ENCODE data around the gene TECRL.
A peak's percentile ranks its signal among the peaks of the same experiment; 100 is the strongest.

TECRL gene, protein sequence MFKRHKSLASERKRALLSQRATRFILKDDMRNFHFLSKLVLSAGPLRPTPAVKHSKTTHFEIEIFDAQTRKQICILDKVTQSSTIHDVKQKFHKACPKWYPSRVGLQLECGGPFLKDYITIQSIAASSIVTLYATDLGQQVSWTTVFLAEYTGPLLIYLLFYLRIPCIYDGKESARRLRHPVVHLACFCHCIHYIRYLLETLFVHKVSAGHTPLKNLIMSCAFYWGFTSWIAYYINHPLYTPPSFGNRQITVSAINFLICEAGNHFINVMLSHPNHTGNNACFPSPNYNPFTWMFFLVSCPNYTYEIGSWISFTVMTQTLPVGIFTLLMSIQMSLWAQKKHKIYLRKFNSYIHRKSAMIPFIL

GRCh38 chr4:64409300-64409699 lies at the start of gene TECRL:
TSS of gene TECRL (minus strand) at chr4:64409450. CDS start at chr4:64409351, 99 bp downstream.
- no peak for DNase-seq

DNA sequence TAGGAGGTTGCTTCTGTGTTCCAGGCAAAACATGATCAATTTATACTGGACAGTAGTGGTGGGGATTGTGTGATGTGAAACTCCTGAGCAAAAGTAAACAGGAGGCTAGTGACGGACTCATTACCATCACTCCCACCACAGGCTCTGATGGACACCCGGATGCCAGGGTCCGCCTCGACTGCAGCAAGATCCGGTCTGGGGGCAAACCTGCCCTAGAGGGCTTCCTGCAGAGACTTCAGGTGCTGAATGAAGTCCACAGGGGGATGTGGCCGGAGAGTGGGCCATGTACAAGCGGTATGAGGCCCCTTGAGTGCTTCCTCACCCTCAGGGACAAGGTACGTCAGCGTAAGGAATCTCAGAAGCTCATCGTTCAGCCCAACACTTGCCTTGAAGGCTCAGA lies 23.4 kb upstream of the TECRL start:
- no peak for DNase-seq

DNA sequence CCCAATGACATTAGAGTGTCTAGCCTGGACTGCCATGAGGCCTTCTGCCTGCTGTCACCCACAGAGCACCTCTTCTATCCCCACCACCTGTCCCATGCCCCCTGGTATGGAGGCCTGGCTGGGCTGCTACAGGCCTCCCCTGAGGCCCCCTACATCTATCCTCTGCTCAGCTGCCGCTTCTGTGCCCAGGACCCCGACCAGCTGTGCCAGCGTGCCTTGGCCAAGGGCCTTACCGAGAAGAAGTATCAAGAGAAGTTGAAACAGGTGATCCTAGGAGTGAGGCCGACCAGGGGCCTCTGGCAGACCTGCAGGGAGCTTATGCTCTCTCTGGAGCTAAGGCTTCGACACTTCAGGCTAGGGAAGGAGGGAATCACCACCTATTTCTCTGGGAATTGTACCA lies 21.7 kb upstream of the TECRL start:
- DNase-seq: no peak

DNA sequence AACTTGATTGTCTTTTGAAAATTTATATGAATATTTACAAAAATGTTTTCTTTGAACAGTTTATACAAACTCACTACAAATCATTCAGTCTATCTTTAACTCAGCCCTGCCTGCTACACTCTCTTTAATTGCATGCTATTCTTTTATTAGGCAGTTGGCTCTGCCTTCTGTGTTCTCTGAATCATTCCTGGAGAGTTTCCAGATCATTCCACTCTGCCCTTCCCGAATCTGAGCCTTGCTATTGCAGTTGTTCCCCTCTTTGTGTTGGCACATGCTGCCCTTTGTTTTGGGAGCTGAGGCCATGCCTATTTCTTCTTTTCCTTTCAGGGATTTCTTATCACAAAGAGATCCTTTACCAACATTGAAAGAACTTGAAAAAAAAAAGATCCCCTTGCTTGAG lies 8.7 kb upstream of the TECRL start:
- no peak for DNase-seq

GRCh38 chr4:64407000-64407399 lies 2.2 kb downstream of the TECRL start:
- DNase-seq: peak; percentile 25

GRCh38 chr4:64405761-64406160 lies 3.5 kb downstream of the TECRL start:
- DNase-seq: no peak

- DNase-seq: no peak
These were observed 6.6 kb downstream of the TECRL start for GRCh38 chr4:64402684-64403083.

- no peak for DNase-seq
These were observed 9.7 kb downstream of the TECRL start for GRCh38 chr4:64399313-64400109.

DNA sequence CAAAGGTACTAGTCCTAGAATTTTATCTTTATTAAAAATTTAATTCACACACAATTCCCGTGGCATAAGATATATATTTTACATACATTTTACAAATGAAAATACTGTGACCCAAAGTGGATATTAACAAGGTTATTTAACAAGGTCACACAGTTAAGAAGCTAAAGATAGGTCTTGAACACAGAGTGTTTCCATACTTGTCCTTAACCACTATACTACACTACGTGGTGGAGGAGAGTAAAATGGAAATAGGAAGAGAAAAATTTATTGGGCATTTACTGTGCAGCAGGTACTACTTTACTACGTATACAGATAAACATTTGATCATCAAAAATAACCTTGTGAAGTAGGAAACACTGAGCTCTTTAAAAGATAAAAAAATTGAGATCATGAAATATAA lies 14.8 kb downstream of the TECRL start:
- no peak for DNase-seq

DNA sequence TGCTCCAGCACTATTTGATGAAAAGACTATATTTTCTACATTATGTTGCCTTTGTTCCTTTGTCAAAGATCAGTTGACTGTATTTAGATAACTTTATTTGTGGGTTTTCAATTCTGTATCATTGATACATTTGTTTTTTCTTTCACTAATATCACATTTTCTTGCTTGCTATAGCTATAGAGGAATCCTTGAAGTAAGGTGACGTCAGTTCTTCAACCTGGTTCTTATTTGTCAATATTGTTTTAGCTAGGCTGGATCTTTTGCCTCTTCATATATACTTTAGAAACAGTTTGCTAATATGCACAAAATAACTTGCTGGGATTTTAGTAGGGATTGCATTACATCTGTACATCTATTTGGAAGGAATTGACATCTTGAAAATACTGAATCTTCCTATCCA lies 21.0 kb downstream of the TECRL start:
- no peak for DNase-seq

DNA sequence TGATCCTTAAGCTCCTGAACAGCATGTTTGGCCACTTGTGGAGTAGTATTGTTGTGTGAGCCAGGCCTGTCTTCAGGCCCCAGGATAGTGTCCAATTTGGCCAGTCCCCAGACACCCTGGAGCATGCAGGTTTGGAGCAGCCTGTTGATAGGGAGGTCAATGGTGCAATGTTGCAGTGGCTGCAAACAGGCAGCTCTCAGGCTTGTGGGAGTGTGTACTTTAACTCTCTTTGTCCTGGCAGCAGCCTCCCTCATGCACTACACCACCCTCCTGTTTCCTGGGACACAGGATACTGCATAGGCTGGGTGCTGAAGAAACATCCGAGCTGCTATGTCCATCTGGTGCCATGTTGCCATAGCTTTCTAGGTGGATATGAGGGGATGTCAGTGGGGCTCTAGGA lies 24.0 kb downstream of the TECRL start:
- no peak for DNase-seq

DNA sequence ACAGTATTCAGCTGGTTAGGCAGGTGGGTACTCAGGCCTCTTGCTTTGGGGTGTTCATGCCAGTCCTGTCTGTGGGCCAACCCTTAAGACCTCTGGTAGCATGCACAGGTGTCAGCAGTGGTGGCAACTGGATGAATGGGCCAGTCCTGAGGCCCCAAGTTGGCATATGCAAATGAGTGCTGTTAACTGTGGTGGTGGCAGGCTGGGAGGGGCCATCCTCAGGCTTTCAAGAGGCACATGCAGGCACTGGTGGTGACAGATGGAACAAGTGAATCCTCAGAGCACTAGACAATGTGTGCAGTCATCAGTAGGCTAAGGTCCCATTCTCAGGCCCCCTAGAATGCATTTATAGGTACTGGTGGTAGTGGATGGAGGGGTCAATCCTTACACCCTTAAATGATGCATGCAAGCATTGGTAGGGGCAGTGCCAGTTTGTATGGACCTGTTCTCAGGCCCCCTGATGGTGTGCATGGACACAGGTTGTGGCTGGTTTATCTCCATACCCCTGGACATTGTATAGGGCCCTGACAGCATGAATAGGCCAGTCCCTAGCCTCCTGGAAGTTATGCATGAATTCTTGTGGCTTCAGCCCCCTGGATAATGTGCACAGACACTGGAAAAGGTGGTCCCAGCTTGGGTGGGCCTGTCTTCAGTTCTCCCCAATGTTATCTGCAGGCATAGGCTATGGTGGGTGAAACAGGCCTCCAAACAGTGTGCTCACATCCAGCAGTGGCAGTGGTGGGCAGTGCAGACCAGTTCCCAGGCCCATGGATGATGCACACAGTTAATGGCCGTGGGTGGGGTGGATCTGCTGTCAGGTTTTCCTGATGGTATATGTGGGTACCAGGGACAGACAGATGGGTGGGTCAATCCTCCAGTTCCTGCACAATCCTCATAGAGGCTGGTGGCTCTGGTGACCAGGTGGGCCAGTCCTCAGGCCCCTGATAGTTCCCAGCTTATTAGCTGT lies 24.7 kb downstream of the TECRL start:
- DNase-seq: no peak

DNA sequence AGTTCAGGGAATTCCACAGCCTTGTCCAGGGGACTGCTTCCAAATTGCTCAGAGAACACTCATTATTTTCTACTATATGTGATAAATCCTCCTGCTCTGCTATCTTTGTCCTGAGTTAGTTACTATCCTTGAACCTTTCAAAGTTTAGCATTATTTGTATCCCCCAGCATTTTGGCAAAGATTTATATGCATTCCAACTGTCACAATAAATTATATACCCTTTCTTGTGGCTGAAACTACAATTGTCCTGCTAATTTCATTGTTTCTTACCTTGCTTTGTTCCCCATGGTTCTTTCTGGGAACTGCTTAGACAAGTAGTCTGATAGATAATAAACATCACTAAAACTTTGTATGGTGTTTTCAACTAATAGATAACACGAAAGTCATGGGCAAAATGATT lies 40.5 kb downstream of the TECRL start:
- no peak for DNase-seq

- DNase-seq: no peak
These were observed 47.9 kb downstream of the TECRL start for GRCh38 chr4:64361399-64361740.

GRCh38 chr4:64360664-64361398 lies 48.4 kb downstream of the TECRL start:
- DNase-seq: no peak

DNA sequence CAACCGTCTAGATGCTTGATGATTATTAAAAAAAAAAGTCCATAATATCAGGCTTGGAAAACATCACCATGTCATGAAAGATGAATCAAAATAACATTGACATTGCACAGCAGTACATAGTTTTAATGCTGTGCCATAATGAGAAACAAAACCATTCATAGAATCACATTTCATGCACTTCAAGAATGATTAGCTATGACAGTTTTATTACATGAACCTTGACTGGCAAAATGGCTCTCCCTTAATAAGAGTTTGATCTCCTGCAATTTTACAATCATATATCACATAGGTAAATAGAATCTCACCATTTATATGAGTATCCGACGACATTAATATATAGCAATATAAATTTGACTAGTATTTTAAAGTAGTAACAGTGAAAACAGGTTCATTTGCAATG lies 49.8 kb downstream of the TECRL start:
- DNase-seq: no peak

GRCh38 chr4:64353904-64354303 lies 55.3 kb downstream of the TECRL start:
- DNase-seq: no peak

GRCh38 chr4:64341711-64342110 lies 67.5 kb downstream of the TECRL start:
- DNase-seq: no peak

DNA sequence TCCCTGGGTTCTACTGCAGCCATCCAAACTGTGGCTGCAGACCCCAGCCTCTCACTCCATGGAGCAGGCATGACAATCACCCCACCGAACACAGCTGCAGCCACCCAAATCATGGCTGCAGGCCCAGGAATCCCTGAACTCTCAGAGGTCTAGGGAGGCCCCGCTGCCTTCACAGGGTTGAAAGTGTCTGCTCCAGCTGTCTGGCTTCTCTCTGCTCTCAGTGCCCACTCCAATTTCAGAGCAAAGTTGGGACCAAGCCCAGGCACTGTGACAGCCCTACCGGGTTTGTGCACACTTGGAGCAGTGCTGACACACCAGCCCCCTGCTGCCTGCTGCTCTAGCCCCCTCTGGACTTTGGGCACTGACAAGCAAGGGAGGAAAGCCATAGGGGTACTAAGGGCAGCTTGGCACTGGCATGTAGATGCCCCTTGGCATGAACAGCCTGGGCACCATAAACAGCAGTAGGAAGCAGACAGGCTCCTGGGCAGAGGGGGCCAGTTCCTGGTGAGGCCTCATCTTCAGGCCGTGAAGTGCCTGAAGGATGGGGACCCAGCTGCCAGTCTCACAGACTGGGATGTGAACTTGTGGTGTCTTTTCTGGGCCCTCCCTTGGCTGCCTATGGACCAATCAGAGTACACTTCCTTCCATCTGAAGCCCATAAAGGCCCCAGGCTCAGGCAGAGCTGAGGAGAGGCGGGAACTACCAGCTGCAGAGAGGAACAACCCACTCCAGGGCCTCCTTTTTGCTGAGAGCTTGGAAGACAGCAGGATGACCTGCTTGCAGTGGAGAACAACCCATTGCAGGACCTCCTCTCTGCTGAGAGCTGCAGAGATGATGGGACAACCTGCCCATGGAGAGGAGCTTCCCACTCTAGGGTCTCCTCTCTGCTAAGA lies 68.8 kb downstream of the TECRL start:
- DNase-seq: no peak

DNA sequence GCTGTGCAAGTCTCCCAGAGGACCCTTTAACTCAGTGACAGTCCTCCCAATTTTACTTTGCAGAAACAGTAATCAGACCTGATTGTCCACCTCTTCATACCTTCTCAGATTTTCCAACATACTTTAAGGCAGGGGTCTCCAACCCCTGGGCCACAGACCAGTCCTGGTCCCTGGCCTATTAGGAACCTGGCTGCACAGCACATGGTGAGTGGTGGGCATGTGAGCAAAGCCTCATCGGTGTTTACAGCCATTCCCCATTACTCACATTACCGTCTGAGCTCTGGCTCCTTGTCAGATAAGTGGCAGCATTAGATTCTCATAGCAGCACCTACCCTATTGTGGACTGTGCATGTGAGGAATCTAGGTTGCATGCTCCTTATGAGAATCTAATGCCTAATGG lies 74.3 kb downstream of the TECRL start:
- no peak for DNase-seq

DNA sequence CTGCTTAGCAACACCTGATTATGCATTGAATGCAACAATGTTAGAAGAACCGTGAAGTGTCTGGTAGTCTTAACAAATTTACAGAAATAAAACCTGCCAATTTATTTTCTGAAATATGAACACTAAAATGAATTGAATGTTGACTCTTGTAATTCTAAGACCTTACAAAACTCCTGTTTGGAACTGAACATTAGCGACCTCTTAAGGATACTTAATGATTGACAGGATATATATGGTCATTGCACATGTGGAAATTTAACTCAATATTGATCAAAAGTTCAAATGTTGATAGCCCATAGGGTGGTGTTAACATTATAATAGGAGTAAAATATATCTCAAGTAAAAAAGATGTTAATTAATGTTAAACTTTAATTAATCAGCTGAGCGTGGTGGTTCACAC lies 79.1 kb downstream of the TECRL start:
- DNase-seq: no peak

DNA sequence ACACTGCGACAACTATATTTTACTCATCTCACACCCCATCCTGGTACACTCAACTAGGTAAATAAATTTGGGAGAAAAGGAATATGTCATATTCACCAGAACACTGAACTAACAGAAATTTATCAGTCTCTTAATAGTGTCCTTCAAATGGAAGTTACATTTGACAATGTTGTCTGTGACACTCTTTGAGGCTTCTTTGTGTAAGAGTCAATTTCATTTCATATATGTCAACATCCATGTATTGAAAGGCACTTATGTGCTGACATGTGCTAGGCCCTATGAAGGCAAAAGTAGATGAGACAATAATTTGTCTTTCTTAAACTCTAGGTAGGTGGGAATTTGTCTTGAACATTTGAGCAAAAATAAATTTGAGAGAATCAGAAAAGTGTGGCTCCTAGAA lies 82.0 kb downstream of the TECRL start:
- DNase-seq: no peak

All from NCI-H1048 (cell line).